Thyroid gland (tissue), 4 donors: ENCODE measurements around the gene INO80. TPM values are rescaled to one million over a fixed set of nuclear protein-coding genes. Genes with fewer than 3 reads are reported as not detected.
A peak's percentile ranks its signal among the peaks of the same experiment; 100 is the strongest.

Source experiments
- DNase-seq, 2 donors: peaks; one replicate each; pipeline ENCODE4 v3.0.0-alpha.2; 2019
- H3K27ac ChIP-seq, 3 donors: fragments of 200-600 bp; sonication (generic); 1 replicate in 2 of 3; 2 replicates in 1 of 3; pipeline ENCODE4 v1.5.1; 2016 to 2019; ENCODE audit warnings: mild to moderate bottlenecking in 1 of 3, moderate library complexity in 1 of 3
- H3K27me3 ChIP-seq: fragments of 200-600 bp; sonication (generic); one replicate; pipeline ENCODE4 v1.5.1; 2019
- H3K36me3 ChIP-seq, 2 donors: fragments of 200-600 bp; sonication (generic); one replicate each; pipeline ENCODE4 v1.5.1; 2016 to 2019
- H3K4me1 ChIP-seq, 2 donors: fragments of 200-600 bp; sonication (generic); one replicate each; pipeline ENCODE4 v1.5.1; 2017 to 2019
- H3K4me3 ChIP-seq, 3 donors: fragments of 200-600 bp; sonication (generic); replicated peaks in 1 of 3; 1 replicate in 2 of 3; 2 replicates in 1 of 3; pipeline ENCODE4 v1.5.1; 2016; ENCODE audit warnings: mild to moderate bottlenecking in 1 of 3
- H3K9me3 ChIP-seq: fragments of 200-600 bp; sonication (generic); one replicate; pipeline ENCODE4 v1.5.1; 2017
- CTCF ChIP-seq, 6 experiments: fragments of 200-600 bp in 3 of 6; fragments of 450-650 bp in 3 of 6; sonication (generic) in 3 of 6; IDR thresholded peaks; one replicate each; pipeline ENCODE4 v1.5.1; 2016 to 2019; ENCODE audit warnings: antibody characterized with exemption in 6 of 6, mild to moderate bottlenecking in 2 of 6, inconsistent platforms in 1 of 6, moderate library complexity in 1 of 6
- POLR2A ChIP-seq, 2 donors: fragments of 450-650 bp; IDR thresholded peaks; one replicate each; pipeline ENCODE4 v1.6.1; 2017; ENCODE audit warnings: antibody characterized with exemption in 2 of 2, mild to moderate bottlenecking in 2 of 2, moderate library complexity in 1 of 2
- WGBS, 2 donors: methylation state at CpG; one replicate each; pipeline ENCODE4 v1.1.5; 2017; 5-methylcytosine and 5-hydroxymethylcytosine counted together
- intact Hi-C: fragments of 100-400 bp; cut with DNase I; formaldehyde crosslinking; loops from one replicate; pipeline ENCODE4 v1.15.1; 2023
- total RNA-seq, 4 donors: library from RNA; depleted of rRNA; stranded (reverse); fragments of >200 nt; gene quantifications; one replicate each; pipeline ENCODE4 v1.2.3, GENCODE V29; 2016

Gene INO80
- total RNA-seq, 4 donors from 2014 or later, result 23.2 to 42.6 (median 36.4) TPM

GRCh38 chr15:40942878-40943277, 173.2 kb downstream of the INO80 start:
- no peak for TF ChIP-seq CTCF (IDR thresholded peaks at IDR 0.05)
- no peak for TF ChIP-seq POLR2A (IDR thresholded peaks at IDR 0.05)
- intact Hi-C loops, result loop anchor here (5.0 to 10.0 kb wide), 2 partner anchors 36 to 72 kb away; no protein-coding TSS in a partner anchor
- Histone ChIP-seq H3K27me3 (no peaks in the 10 kb centered on the region), H3K4me3 (no peak overlapping the region), H3K36me3 (no peaks in the 10 kb centered on the region), H3K9me3 (no peaks in the 10 kb centered on the region), H3K27ac (peak overlapping the region in 2 of 3 donors; percentile 89 to 90), H3K4me1 (peaks cover 15 to 30% of the 10 kb centered on the region in 2 donors)
- peak; percentile 51 to 68 for DNase-seq
- WGBS, 2 donors, result 24 to 33% methylated on average over 12 of the region's 12 CpGs

- peak overlapping the region; percentile 64 to 90 (median 89) for H3K27ac ChIP-seq
- 22 to 37% methylated on average over 15 of the region's 15 CpGs for WGBS, 2 donors
- intact Hi-C loops, result loop anchor here (5.0 to 10.0 kb wide), 2 partner anchors 35 to 72 kb away; no protein-coding TSS in a partner anchor
- TF ChIP-seq POLR2A (IDR thresholded peaks at IDR 0.05) (no peak), CTCF (IDR thresholded peaks at IDR 0.05) (no peak)
- no peaks in the 10 kb centered on the region for H3K9me3 ChIP-seq
- peaks cover 15 to 30% of the 10 kb centered on the region in 2 donors for H3K4me1 ChIP-seq
- H3K4me3 ChIP-seq, result peak overlapping the region in 2 of 3 donors; percentile 21 to 47
- no peaks in the 10 kb centered on the region for H3K36me3 ChIP-seq
- DNase-seq, result no peak
- H3K27me3 ChIP-seq, result no peaks in the 10 kb centered on the region
Observed at GRCh38 chr15:40942337-40942854, 173.7 kb downstream of the INO80 start.

- Histone ChIP-seq H3K27ac (peak overlapping the region; percentile 64 to 90 (median 89)), H3K4me3 (peak overlapping the region in 2 of 3 donors; percentile 21 to 47), H3K4me1 (peaks cover 15 to 30% of the 10 kb centered on the region in 2 donors), H3K9me3 (no peaks in the 10 kb centered on the region), H3K27me3 (no peaks in the 10 kb centered on the region), H3K36me3 (no peaks in the 10 kb centered on the region)
- intact Hi-C loops, result loop anchor here (5.0 to 10.0 kb wide), 2 partner anchors 34 to 73 kb away; no protein-coding TSS in a partner anchor
- WGBS, 2 donors, result 2 to 8% methylated on average over 7 to 42 of the region's 92 CpGs
- TF ChIP-seq CTCF (IDR thresholded peaks at IDR 0.05), result peak in 5 of 6 experiments; percentile 15 to 97 (median 81)
- TF ChIP-seq POLR2A (IDR thresholded peaks at IDR 0.05), result peak in 1 of 2 donors; percentile 48
- peak; percentile 74 to 76 for DNase-seq
Observed at GRCh38 chr15:40941528-40942336, 174.3 kb downstream of the INO80 start.

- TF ChIP-seq POLR2A (IDR thresholded peaks at IDR 0.05), result no peak
- TF ChIP-seq CTCF (IDR thresholded peaks at IDR 0.05), result no peak
- Histone ChIP-seq H3K4me1 (peaks cover 15 to 30% of the 10 kb centered on the region in 2 donors), H3K9me3 (no peaks in the 10 kb centered on the region), H3K27me3 (no peaks in the 10 kb centered on the region), H3K4me3 (peak overlapping the region in 1 of 3 donors; percentile 47), H3K27ac (peak overlapping the region; percentile 51 to 89 (median 61)), H3K36me3 (no peaks in the 10 kb centered on the region)
- WGBS, 2 donors, result 38 to 53% methylated on average over 3 to 7 of the region's 7 CpGs
- intact Hi-C loops, result loop anchor here (5.0 to 10.0 kb wide), 2 partner anchors 34 to 74 kb away; no protein-coding TSS in a partner anchor
- DNase-seq, result no peak
Observed at GRCh38 chr15:40941068-40941527, 175.0 kb downstream of the INO80 start.
